Measurements from ENCODE around the gene PNO1.

GRCh38 chr2:68203587-68203986 lies 45.9 kb downstream of the PNO1 start:
- TF ChIP-seq TAF1 (IDR thresholded peaks at IDR 0.05; ENCODE audit: low read depth) (no peak), REST (IDR thresholded peaks at IDR 0.05; ENCODE audit: low read depth) (no peak), CEBPB (IDR thresholded peaks at IDR 0.05) (no peak), CREB1 (IDR thresholded peaks at IDR 0.05; ENCODE audit: low read depth) (no peak), RAD21 (IDR thresholded peaks at IDR 0.05; ENCODE audit: low read depth) (no peak), TEAD4 (IDR thresholded peaks at IDR 0.05) (no peak), YY1 (IDR thresholded peaks at IDR 0.05; ENCODE audit: low read depth) (no peak), MAX (IDR thresholded peaks at IDR 0.05) (no peak), EP300 (IDR thresholded peaks at IDR 0.05; ENCODE audit: borderline replicate concordance) (no peak)
